ENCODE measurements around the gene SCYGR2. TPM values are rescaled to one million over a fixed set of nuclear protein-coding genes. Genes with fewer than 3 reads are reported as not detected.

SCYGR2 gene
- total and polyA plus RNA-seq, 4 donors: not detected

DNA sequence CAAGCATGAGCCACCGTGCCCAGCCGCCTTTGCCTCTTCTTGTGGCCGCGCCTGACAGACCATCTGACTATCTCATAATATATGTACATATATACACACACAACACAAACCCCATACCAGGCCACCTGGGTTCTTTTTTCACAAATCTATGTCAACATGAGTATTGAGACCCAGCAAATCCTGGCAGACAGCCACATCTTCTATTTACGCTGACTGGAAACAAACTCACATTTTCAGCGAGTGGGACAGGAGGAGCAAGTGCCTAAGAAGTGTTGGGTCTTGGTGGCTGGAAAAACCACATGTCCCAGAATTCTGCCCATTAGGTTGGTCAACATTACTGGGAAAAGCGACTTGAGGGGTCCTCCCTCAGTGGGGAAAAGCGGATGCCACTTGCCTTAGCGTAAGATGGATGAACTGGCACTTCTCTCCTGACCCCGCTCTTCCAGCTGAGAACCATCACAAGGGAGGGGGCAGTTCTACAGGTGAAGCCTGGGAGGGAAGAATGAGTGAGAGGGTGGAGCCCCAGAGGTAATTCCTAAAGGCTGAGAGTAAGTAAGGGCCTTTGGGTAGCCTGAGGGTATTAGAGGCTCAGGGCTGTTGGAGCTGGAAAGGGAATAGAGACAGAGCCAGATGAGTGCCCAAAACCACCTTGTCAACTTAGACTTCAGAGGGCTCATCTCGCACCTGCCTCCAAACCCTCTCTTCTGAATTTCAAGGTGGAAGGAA, 14.0 kb downstream of the SCYGR2 start:
- 74% methylated on average over 11 of the region's 11 CpGs for WGBS
- H3K27me3 ChIP-seq (ENCODE audit: control insufficient read depth in 4 of 4, insufficient read depth in 4 of 4, low read length in 3 of 4): no peaks in the 10 kb centered on the region
- peaks cover 0 to 2% (median 0%) of the 10 kb centered on the region in 4 donors for H3K4me1 ChIP-seq (ENCODE audit: control insufficient read depth in 4 of 4, insufficient read depth in 4 of 4, low read length in 3 of 4)
- TF ChIP-seq NR2F2 (IDR thresholded peaks at IDR 0.05) (no peak), HNF4G (IDR thresholded peaks at IDR 0.05) (no peak)
- TF ChIP-seq, protein P1, sequence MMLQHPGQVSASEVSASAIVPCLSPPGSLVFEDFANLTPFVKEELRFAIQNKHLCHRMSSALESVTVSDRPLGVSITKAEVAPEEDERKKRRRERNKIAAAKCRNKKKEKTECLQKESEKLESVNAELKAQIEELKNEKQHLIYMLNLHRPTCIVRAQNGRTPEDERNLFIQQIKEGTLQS (IDR thresholded peaks at IDR 0.05): no peak
- no peaks in the 10 kb centered on the region for H3K9me3 ChIP-seq (ENCODE audit: control insufficient read depth in 4 of 4, low read length in 3 of 4)
- no peak overlapping the region for H3K9ac ChIP-seq (ENCODE audit: low read depth in 1 of 2, low read length in 2 of 2)
- H3K4me3 ChIP-seq (ENCODE audit: low read depth in 1 of 3, low read length in 3 of 3): no peak overlapping the region
- no peak overlapping the region for H3K27ac ChIP-seq (ENCODE audit: low read depth in 1 of 2, low read length in 2 of 2)
- DNase-seq (ENCODE audit: low spot score): no peak
- no peaks in the 10 kb centered on the region for H3K36me3 ChIP-seq (ENCODE audit: control insufficient read depth in 4 of 4, insufficient read depth in 3 of 4, low read depth in 1 of 4, low read length in 3 of 4)

DNA sequence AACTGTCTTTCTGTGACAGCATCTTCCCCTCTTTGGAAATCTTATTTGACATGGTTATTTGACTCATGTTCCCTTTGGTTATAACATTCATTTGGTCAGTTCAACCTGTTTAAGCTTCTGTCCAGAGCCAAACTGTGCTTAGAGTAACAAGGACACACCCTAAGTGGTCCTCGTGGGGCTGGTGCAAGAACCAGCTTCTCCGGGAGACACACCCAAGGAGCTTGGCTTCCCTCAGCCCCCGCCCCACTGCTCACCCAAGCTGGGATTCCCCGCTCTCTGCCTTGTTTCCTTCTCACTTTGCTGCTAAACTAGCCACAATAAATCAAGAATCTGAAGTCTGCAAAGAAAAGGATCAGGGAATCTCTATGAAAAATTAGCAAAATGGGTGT, 14.6 kb downstream of the SCYGR2 start:
- 77% methylated on average over 4 of the region's 4 CpGs for WGBS
- DNase-seq (ENCODE audit: low spot score): no peak
- H3K27me3 ChIP-seq (ENCODE audit: control insufficient read depth in 4 of 4, insufficient read depth in 4 of 4, low read length in 3 of 4): no peaks in the 10 kb centered on the region

DNA sequence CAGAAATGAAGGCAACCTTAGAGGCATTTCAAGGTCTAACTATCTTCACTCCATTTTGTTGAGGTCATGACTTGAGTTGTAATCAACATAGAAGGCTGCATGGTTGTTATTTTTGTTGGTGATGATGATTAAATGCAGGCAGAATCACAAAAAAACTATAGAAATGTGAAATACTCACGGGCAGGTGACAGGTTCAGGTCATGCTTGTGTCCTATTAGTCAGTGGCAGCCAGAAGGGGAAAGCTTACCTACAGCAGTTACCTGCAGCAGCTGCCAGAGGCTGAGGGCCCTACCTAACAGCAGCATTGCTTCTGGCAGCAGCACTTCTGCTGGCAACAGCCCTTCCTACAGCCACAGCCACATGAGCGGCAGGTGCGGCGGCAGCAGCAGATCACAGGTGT, 15.6 kb downstream of the SCYGR2 start:
- Histone ChIP-seq H3K4me1 (ENCODE audit: control insufficient read depth in 4 of 4, insufficient read depth in 4 of 4, low read length in 3 of 4) (peaks cover 0 to 2% (median 0%) of the 10 kb centered on the region in 4 donors), H3K9ac (ENCODE audit: low read depth in 1 of 2, low read length in 2 of 2) (no peak overlapping the region), H3K36me3 (ENCODE audit: control insufficient read depth in 4 of 4, insufficient read depth in 3 of 4, low read depth in 1 of 4, low read length in 3 of 4) (no peaks in the 10 kb centered on the region), H3K9me3 (ENCODE audit: control insufficient read depth in 4 of 4, low read length in 3 of 4) (no peaks in the 10 kb centered on the region), H3K27ac (ENCODE audit: low read depth in 1 of 2, low read length in 2 of 2) (no peak overlapping the region), H3K4me3 (ENCODE audit: low read depth in 1 of 3, low read length in 3 of 3) (no peak overlapping the region), H3K27me3 (ENCODE audit: control insufficient read depth in 4 of 4, insufficient read depth in 4 of 4, low read length in 3 of 4) (no peaks in the 10 kb centered on the region)
- no peak for DNase-seq (ENCODE audit: low spot score)
- WGBS: 93% methylated on average over 4 of the region's 4 CpGs
- TF ChIP-seq YY1 (IDR thresholded peaks at IDR 0.05): no peak
- no peak for TF ChIP-seq EGR1 (IDR thresholded peaks at IDR 0.05; ENCODE audit: low read depth in 2 of 2)
- TF ChIP-seq, protein P2, sequence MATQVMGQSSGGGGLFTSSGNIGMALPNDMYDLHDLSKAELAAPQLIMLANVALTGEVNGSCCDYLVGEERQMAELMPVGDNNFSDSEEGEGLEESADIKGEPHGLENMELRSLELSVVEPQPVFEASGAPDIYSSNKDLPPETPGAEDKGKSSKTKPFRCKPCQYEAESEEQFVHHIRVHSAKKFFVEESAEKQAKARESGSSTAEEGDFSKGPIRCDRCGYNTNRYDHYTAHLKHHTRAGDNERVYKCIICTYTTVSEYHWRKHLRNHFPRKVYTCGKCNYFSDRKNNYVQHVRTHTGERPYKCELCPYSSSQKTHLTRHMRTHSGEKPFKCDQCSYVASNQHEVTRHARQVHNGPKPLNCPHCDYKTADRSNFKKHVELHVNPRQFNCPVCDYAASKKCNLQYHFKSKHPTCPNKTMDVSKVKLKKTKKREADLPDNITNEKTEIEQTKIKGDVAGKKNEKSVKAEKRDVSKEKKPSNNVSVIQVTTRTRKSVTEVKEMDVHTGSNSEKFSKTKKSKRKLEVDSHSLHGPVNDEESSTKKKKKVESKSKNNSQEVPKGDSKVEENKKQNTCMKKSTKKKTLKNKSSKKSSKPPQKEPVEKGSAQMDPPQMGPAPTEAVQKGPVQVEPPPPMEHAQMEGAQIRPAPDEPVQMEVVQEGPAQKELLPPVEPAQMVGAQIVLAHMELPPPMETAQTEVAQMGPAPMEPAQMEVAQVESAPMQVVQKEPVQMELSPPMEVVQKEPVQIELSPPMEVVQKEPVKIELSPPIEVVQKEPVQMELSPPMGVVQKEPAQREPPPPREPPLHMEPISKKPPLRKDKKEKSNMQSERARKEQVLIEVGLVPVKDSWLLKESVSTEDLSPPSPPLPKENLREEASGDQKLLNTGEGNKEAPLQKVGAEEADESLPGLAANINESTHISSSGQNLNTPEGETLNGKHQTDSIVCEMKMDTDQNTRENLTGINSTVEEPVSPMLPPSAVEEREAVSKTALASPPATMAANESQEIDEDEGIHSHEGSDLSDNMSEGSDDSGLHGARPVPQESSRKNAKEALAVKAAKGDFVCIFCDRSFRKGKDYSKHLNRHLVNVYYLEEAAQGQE (IDR thresholded peaks at IDR 0.05): no peak
- TF ChIP-seq RXRA (IDR thresholded peaks at IDR 0.05): no peak
- TF ChIP-seq HNF4G (IDR thresholded peaks at IDR 0.05): no peak
- TF ChIP-seq FOXA1 (IDR thresholded peaks at IDR 0.05): no peak
- no peak for TF ChIP-seq FOXA2 (IDR thresholded peaks at IDR 0.05)
- no peak for TF ChIP-seq SP1 (IDR thresholded peaks at IDR 0.05)
- TF ChIP-seq, protein P1 (IDR thresholded peaks at IDR 0.05): no peak
- no peak for TF ChIP-seq RAD21 (IDR thresholded peaks at IDR 0.05)
- TF ChIP-seq NR2F2 (IDR thresholded peaks at IDR 0.05): no peak
- TF ChIP-seq, protein P3, sequence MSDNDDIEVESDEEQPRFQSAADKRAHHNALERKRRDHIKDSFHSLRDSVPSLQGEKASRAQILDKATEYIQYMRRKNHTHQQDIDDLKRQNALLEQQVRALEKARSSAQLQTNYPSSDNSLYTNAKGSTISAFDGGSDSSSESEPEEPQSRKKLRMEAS (IDR thresholded peaks at IDR 0.05): no peak
- TF ChIP-seq, protein P4, sequence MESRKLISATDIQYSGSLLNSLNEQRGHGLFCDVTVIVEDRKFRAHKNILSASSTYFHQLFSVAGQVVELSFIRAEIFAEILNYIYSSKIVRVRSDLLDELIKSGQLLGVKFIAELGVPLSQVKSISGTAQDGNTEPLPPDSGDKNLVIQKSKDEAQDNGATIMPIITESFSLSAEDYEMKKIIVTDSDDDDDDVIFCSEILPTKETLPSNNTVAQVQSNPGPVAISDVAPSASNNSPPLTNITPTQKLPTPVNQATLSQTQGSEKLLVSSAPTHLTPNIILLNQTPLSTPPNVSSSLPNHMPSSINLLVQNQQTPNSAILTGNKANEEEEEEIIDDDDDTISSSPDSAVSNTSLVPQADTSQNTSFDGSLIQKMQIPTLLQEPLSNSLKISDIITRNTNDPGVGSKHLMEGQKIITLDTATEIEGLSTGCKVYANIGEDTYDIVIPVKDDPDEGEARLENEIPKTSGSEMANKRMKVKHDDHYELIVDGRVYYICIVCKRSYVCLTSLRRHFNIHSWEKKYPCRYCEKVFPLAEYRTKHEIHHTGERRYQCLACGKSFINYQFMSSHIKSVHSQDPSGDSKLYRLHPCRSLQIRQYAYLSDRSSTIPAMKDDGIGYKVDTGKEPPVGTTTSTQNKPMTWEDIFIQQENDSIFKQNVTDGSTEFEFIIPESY (IDR thresholded peaks at IDR 0.05): no peak
- no peak for TF ChIP-seq JUND (IDR thresholded peaks at IDR 0.05)
- no peak for TF ChIP-seq GABPA (IDR thresholded peaks at IDR 0.05 in 1 of 2, conservative IDR thresholded peaks at IDR 0.05 in 1 of 2)
- TF ChIP-seq HNF4A (conservative IDR thresholded peaks at IDR 0.05): no peak
- TF ChIP-seq TAF1 (conservative IDR thresholded peaks at IDR 0.05): no peak

More for the DNA sequence above, 14.6 kb downstream of the SCYGR2 start:
- H3K9ac ChIP-seq (ENCODE audit: low read depth in 1 of 2, low read length in 2 of 2): no peak overlapping the region
- H3K4me3 ChIP-seq (ENCODE audit: low read depth in 1 of 3, low read length in 3 of 3): no peak overlapping the region
- peaks cover 0 to 2% (median 0%) of the 10 kb centered on the region in 4 donors for H3K4me1 ChIP-seq (ENCODE audit: control insufficient read depth in 4 of 4, insufficient read depth in 4 of 4, low read length in 3 of 4)
- no peak overlapping the region for H3K27ac ChIP-seq (ENCODE audit: low read depth in 1 of 2, low read length in 2 of 2)
- H3K9me3 ChIP-seq (ENCODE audit: control insufficient read depth in 4 of 4, low read length in 3 of 4): no peaks in the 10 kb centered on the region
- TF ChIP-seq, protein P5, sequence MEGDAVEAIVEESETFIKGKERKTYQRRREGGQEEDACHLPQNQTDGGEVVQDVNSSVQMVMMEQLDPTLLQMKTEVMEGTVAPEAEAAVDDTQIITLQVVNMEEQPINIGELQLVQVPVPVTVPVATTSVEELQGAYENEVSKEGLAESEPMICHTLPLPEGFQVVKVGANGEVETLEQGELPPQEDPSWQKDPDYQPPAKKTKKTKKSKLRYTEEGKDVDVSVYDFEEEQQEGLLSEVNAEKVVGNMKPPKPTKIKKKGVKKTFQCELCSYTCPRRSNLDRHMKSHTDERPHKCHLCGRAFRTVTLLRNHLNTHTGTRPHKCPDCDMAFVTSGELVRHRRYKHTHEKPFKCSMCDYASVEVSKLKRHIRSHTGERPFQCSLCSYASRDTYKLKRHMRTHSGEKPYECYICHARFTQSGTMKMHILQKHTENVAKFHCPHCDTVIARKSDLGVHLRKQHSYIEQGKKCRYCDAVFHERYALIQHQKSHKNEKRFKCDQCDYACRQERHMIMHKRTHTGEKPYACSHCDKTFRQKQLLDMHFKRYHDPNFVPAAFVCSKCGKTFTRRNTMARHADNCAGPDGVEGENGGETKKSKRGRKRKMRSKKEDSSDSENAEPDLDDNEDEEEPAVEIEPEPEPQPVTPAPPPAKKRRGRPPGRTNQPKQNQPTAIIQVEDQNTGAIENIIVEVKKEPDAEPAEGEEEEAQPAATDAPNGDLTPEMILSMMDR (IDR thresholded peaks at IDR 0.05; ENCODE audit: low read depth, low read length, missing input control): no peak
- no peak for TF ChIP-seq HNF4A (conservative IDR thresholded peaks at IDR 0.05)
- H3K36me3 ChIP-seq (ENCODE audit: control insufficient read depth in 4 of 4, insufficient read depth in 3 of 4, low read depth in 1 of 4, low read length in 3 of 4): no peaks in the 10 kb centered on the region

All from liver (tissue), 9 donors.